Measurements from ENCODE around the gene GABRE. TPM values are rescaled to one million over a fixed set of nuclear protein-coding genes. Genes with fewer than 3 reads are reported as not detected.

Gene GABRE
- total and polyA plus RNA-seq, 2 of the 13 experiments (the other 11 are each of a cell fraction or from before 2014, with no cell fraction given): 12.2 to 66.2 TPM

DNA sequence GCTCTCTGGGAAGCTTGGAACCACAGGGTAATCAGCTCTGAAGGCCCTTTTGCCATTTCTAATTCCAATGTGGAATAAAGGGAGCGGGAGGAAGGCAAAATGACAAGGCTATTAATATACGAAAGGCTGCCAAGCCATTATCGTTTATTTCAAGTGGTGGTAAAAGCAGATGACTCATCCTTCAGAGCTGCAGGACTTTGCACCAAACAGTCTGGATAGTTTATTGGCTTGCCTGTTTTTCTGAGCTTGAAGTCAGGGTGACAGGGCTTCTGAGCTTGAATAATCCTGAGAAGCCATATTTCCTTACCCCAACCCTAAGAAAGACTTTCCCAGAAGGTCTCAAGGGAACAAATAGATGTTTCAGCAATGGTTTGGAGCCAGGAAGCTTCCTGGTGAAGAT, 7.7 kb upstream of the GABRE start (continued):
- TF ChIP-seq ATF3 (CRISPR knock-in tag; IDR thresholded peaks at IDR 0.05) (peak; percentile 61), ZNF724P (CRISPR knock-in tag; IDR thresholded peaks at IDR 0.05; ENCODE audit: borderline replicate concordance) (no peak), ZNF138 (CRISPR knock-in tag; IDR thresholded peaks at IDR 0.05; ENCODE audit: low read depth) (no peak), ZNF574 (CRISPR knock-in tag; IDR thresholded peaks at IDR 0.05) (no peak), ZNF850 (CRISPR knock-in tag; conservative IDR thresholded peaks at IDR 0.05) (peak; percentile 96), ZFP62 (CRISPR knock-in tag; IDR thresholded peaks at IDR 0.05) (no peak), PRDM15 (CRISPR knock-in tag; IDR thresholded peaks at IDR 0.05) (no peak), ZNF710 (CRISPR knock-in tag; IDR thresholded peaks at IDR 0.05; ENCODE audit: borderline replicate concordance) (no peak), HMG20A (CRISPR knock-in tag; IDR thresholded peaks at IDR 0.05; ENCODE audit: borderline replicate concordance) (no peak), FOSL2 (CRISPR knock-in tag; IDR thresholded peaks at IDR 0.05) (peak; percentile 93), MAFF (IDR thresholded peaks at IDR 0.05; ENCODE audit: low read depth, low read length) (no peak)
- TF ChIP-seq, protein P1, sequence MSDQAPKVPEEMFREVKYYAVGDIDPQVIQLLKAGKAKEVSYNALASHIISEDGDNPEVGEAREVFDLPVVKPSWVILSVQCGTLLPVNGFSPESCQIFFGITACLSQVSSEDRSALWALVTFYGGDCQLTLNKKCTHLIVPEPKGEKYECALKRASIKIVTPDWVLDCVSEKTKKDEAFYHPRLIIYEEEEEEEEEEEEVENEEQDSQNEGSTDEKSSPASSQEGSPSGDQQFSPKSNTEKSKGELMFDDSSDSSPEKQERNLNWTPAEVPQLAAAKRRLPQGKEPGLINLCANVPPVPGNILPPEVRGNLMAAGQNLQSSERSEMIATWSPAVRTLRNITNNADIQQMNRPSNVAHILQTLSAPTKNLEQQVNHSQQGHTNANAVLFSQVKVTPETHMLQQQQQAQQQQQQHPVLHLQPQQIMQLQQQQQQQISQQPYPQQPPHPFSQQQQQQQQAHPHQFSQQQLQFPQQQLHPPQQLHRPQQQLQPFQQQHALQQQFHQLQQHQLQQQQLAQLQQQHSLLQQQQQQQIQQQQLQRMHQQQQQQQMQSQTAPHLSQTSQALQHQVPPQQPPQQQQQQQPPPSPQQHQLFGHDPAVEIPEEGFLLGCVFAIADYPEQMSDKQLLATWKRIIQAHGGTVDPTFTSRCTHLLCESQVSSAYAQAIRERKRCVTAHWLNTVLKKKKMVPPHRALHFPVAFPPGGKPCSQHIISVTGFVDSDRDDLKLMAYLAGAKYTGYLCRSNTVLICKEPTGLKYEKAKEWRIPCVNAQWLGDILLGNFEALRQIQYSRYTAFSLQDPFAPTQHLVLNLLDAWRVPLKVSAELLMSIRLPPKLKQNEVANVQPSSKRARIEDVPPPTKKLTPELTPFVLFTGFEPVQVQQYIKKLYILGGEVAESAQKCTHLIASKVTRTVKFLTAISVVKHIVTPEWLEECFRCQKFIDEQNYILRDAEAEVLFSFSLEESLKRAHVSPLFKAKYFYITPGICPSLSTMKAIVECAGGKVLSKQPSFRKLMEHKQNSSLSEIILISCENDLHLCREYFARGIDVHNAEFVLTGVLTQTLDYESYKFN (CRISPR knock-in tag; conservative IDR thresholded peaks at IDR 0.05): peak; percentile 40; the same call in 1 of the 2 replicates
- TF ChIP-seq, protein P2, sequence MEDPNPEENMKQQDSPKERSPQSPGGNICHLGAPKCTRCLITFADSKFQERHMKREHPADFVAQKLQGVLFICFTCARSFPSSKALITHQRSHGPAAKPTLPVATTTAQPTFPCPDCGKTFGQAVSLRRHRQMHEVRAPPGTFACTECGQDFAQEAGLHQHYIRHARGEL (CRISPR knock-in tag; IDR thresholded peaks at IDR 0.05): no peak

Data from HepG2 (cell line).